PFSK-1 (cell line): ENCODE data around the gene EMCN.

Experiments used
- POLR2AphosphoS5 ChIP-seq: IDR thresholded peaks from 2 replicates; pipeline ENCODE4 v1.6.1; 2012; ENCODE audit warnings: low read depth, mild to moderate bottlenecking, control low read depth, low read length, moderate library complexity
- REST ChIP-seq, 2 experiments: IDR thresholded peaks; 2 replicates each; pipeline versions ENCODE4 v1.6.1 to v1.8.0; 2011 to 2012; ENCODE audit warnings: low read depth in 2 of 2, low read length in 2 of 2, control low read depth in 1 of 2, inconsistent platforms in 1 of 2, mild to moderate bottlenecking in 1 of 2, moderate library complexity in 1 of 2; ENCODE audit not compliant: insufficient read depth in 1 of 2
- TAF1 ChIP-seq: IDR thresholded peaks from 2 replicates; pipeline ENCODE4 v1.6.1; 2012; ENCODE audit warnings: low read length, control low read depth, borderline replicate concordance; ENCODE audit not compliant: insufficient read depth

GRCh38 chr4:100424376-100424775 lies 93.4 kb downstream of the EMCN start:
- TF ChIP-seq TAF1 (no peak), REST (IDR thresholded peaks at IDR 0.05; ENCODE audit: insufficient read depth in 1 of 2, low read depth in 2 of 2, low read length in 2 of 2) (no peak), POLR2AphosphoS5 (no peak)
